Psoas muscle (tissue), 8 donors: ENCODE measurements around the gene WDR81. TPM values are rescaled to one million over a fixed set of nuclear protein-coding genes. Genes with fewer than 3 reads are reported as not detected.
A peak's percentile ranks its signal among the peaks of the same experiment; 100 is the strongest.

Experiments
- ATAC-seq, 4 donors: fragments of 200-7000 bp; cut with Tn5 transposase; one replicate each; pipeline ENCODE4 v1.9.1; 2020; ENCODE audit warnings: moderate library complexity in 3 of 4, mild to moderate bottlenecking in 2 of 4
- DNase-seq, 2 donors: peaks; one replicate each; pipeline ENCODE4 v3.0.0-alpha.2; 2020
- H3K27ac ChIP-seq: fragments of 200-600 bp; one replicate; pipeline ENCODE4 v1.8.0; 2022
- H3K27me3 ChIP-seq, 3 donors: fragments of 200-600 bp in 1 of 3; one replicate each; pipeline versions ENCODE4 v1.6.1 to v1.8.0; 2013 to 2022; ENCODE audit warnings: low read length in 2 of 3, mild to moderate bottlenecking in 2 of 3, moderate library complexity in 1 of 3; ENCODE audit not compliant: insufficient read depth in 3 of 3
- H3K36me3 ChIP-seq, 2 donors: fragments of 200-600 bp in 1 of 2; one replicate each; pipeline versions ENCODE4 v1.6.1 to v1.8.0; 2013 to 2022; ENCODE audit warnings: low read depth in 1 of 2, mild to moderate bottlenecking in 1 of 2, moderate library complexity in 1 of 2; ENCODE audit not compliant: insufficient read depth in 1 of 2
- H3K4me1 ChIP-seq: fragments of 200-600 bp; one replicate; pipeline ENCODE4 v1.8.0; 2022
- H3K4me3 ChIP-seq: fragments of 200-600 bp; one replicate; pipeline ENCODE4 v1.8.0; 2022; ENCODE audit warnings: mild to moderate bottlenecking
- H3K9me3 ChIP-seq: fragments of 200-600 bp; one replicate; pipeline ENCODE4 v1.8.0; 2022
- WGBS, 3 donors: extraction: QIAGEN DNeasy Blood & Tissue Kit; methylation state at CpG; one replicate each; pipeline versions ENCODE4 v1.1.6 to v1.1.7; 2013; 5-methylcytosine and 5-hydroxymethylcytosine counted together
- intact Hi-C, 2 donors: fragments of 100-400 bp; cut with DNase I; formaldehyde crosslinking; loops; one replicate each; pipeline versions ENCODE4 v1.11.0 to v1.14.2; 2022
- polyA plus RNA-seq, 3 donors: library from polyadenylated mRNA; stranded (reverse); fragments of 200-250 nt; gene quantifications; one replicate each; pipeline ENCODE4 v1.2.3, GENCODE V29; 2013
- total RNA-seq, 4 donors: library from RNA; stranded (reverse); fragmentation: NEBNext Ultra II Directional in 2 of 4; extraction: Animal tissue kit (Norgen Biotek cat#: 25700) in 2 of 4; gene quantifications; one replicate each; pipeline versions ENCODE4 v1.2.1 to v1.2.4, GENCODE V29; 2021 to 2023
- TF ChIP-seq, protein P1 (sequence below): fragments of 200-600 bp; IDR thresholded peaks from one replicate; pipeline ENCODE4 v1.8.0; 2022; ENCODE audit warnings: antibody characterized with exemption
- donor health status: healthy with polysubstance abuse.
- donor health status: DM: no; HTN: no; CAD: no; lungs with moderate emphysema.
- donor health status: Bipolar disorder and iron deficiency.
- donor health status: healthy.
- donor health status: DM: yes; HTN: yes; CAD: no.
- donor health status: DM: no; HTN: no; CAD: no.
- donor health status: DM: no; HTN: no; CAD: no.
- donor health status: DM: yes; HTN: yes; CAD: no.

WDR81 gene
- total and polyA plus RNA-seq, 7 donors: 15.1 to 27.9 (median 18.5) TPM

DNA sequence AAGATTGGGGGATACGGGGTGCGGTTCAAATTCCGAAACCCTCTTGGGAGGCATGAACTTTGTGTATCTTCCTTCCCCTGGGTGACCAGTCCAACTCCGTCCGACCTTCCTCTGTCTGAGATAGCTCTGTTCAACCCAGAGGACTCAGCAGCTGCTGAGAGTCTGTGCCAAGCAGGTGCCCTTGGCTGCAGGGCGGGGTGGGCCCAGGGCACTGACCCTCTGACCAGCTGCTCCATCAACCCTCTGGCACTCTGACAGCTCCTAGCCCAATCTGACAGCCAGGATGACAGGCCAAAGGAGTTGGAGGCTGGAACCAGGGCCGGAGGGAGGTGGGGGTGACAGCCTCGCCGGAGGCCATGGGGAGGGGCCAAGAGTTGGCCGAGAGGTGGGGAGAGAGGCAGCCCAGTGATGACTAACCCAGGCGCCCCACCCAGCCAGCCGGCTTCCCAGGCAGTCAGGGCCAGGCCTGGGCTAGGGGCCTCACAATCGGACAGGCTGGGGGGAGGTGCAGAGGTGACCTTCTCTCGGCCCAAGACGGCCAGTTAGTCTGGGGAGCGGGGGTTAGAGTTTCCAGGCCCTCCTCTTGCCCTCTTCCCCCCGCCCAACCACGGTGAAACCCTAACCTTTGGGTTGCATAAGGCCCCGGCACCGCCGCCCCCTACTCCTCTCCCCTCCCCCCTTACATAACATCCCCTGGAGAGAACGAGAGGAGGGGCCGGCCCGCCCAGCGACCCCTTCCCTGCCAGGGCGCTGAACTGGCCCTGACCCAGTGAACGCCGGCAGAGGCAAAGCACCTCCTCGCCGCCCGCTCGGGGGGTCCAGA, 9.3 kb upstream of the WDR81 start:
- TF ChIP-seq, protein P1, sequence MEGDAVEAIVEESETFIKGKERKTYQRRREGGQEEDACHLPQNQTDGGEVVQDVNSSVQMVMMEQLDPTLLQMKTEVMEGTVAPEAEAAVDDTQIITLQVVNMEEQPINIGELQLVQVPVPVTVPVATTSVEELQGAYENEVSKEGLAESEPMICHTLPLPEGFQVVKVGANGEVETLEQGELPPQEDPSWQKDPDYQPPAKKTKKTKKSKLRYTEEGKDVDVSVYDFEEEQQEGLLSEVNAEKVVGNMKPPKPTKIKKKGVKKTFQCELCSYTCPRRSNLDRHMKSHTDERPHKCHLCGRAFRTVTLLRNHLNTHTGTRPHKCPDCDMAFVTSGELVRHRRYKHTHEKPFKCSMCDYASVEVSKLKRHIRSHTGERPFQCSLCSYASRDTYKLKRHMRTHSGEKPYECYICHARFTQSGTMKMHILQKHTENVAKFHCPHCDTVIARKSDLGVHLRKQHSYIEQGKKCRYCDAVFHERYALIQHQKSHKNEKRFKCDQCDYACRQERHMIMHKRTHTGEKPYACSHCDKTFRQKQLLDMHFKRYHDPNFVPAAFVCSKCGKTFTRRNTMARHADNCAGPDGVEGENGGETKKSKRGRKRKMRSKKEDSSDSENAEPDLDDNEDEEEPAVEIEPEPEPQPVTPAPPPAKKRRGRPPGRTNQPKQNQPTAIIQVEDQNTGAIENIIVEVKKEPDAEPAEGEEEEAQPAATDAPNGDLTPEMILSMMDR: no peak
- WGBS, 3 donors: 0% methylated on average over 20 to 31 of the region's 32 CpGs

DNA sequence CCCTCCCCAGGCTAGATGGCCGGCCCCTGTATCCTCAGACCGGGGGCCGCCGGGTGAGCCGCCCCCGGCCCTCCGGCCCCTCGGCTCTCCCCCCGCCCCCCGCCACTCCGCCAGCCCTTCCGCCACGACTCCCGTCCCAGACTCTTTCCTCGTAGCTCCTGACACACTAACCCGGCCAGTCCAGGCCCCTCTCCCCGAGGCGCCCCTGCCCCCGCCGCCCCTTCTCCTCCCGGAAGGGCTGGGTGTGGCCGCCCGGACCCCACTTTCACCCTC, 8.8 kb upstream of the WDR81 start:
- no peaks in the 10 kb centered on the region for H3K9me3 ChIP-seq
- TF ChIP-seq, protein P1: no peak
- peak overlapping the region; percentile 97 for H3K4me3 ChIP-seq
- no peaks in the 10 kb centered on the region for H3K27me3 ChIP-seq
- 0 to 1% (median 1%) methylated on average over 2 to 23 of the region's 23 CpGs for whole genome bisulfite sequencing, 3 donors
- H3K36me3 ChIP-seq: peaks cover 3 to 35% of the 10 kb centered on the region in 2 donors
- H3K27ac ChIP-seq: peak overlapping the region; percentile 100
- intact Hi-C loops: loop anchor here (2.0 to 5.0 kb wide), 3 partner anchors 67 to 152 kb away; no protein-coding TSS in a partner anchor
- peaks cover 57% of the 10 kb centered on the region for H3K4me1 ChIP-seq
- no peak for DNase-seq
- no peak for ATAC-seq

More for the DNA sequence above, 9.3 kb upstream of the WDR81 start:
- intact Hi-C loops: loop anchor here (2.0 to 5.0 kb wide), 3 partner anchors 38 to 152 kb away; no protein-coding TSS in a partner anchor
- Histone ChIP-seq H3K27me3 (no peaks in the 10 kb centered on the region), H3K36me3 (peaks cover 3 to 35% of the 10 kb centered on the region in 2 donors), H3K4me1 (peaks cover 55% of the 10 kb centered on the region), H3K27ac (peak overlapping the region; percentile 100), H3K9me3 (no peaks in the 10 kb centered on the region), H3K4me3 (peak overlapping the region; percentile 97)
- ATAC-seq (peak; percentile 53 to 61 (median 58)), DNase-seq (peak; percentile 96 to 99)

DNA sequence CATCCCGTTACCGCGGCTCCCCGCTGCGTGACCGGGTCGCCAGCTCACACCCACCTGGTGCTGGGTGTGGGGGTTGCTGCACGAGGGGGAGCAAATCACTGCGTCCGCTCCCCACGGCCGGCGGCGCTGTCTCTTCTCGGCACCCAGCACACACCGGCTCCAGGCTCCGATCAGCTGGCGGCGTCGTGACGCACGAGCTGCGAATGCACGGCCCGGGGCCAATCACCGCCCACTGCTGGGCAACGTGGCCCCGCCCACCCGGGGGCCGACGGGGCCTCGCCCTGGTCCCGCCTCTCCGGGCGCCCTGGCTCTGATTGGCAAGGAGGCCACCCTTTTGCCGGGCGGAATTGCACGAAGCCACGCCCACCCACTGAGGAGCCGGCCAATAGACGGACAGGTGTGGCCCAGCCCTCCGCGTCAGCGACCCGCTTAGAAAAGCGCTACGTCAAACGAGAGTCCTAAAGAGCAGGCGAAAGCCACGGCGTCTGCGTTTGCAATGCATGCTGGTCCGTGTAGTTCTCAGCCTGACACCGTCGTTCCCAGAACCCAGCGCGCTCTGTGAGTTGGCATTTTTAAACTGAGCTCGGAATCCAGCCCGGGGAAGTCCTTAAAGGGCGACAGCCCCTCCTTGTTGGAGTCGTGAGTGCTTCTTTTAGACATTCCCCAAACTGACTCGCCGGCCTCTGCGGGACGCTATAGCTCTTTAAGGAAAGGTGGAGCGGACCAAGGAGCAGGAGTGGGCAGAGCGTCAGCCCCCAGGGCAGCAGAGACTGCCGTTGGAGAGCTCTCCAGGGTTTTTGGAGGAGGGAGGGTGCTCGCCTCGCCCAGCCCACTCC, 8.2 kb upstream of the WDR81 start:
- no peaks in the 10 kb centered on the region for H3K27me3 ChIP-seq
- peak overlapping the region; percentile 97 for H3K4me3 ChIP-seq
- peak overlapping the region; percentile 100 for H3K27ac ChIP-seq
- ATAC-seq (peak; percentile 59 to 62 (median 62)), DNase-seq (peak; percentile 100)
- H3K36me3 ChIP-seq: peaks cover 3 to 31% of the 10 kb centered on the region in 2 donors
- intact Hi-C loops: loop anchor here in 1 of 2 donors (2.0 to 5.0 kb wide), 2 partner anchors 69 to 151 kb away; no protein-coding TSS in a partner anchor
- TF ChIP-seq, protein P1: no peak
- no peaks in the 10 kb centered on the region for H3K9me3 ChIP-seq
- 0 to 1% (median 0%) methylated on average over 64 to 70 of the region's 70 CpGs for WGBS, 3 donors
- peaks cover 55% of the 10 kb centered on the region for H3K4me1 ChIP-seq

DNA sequence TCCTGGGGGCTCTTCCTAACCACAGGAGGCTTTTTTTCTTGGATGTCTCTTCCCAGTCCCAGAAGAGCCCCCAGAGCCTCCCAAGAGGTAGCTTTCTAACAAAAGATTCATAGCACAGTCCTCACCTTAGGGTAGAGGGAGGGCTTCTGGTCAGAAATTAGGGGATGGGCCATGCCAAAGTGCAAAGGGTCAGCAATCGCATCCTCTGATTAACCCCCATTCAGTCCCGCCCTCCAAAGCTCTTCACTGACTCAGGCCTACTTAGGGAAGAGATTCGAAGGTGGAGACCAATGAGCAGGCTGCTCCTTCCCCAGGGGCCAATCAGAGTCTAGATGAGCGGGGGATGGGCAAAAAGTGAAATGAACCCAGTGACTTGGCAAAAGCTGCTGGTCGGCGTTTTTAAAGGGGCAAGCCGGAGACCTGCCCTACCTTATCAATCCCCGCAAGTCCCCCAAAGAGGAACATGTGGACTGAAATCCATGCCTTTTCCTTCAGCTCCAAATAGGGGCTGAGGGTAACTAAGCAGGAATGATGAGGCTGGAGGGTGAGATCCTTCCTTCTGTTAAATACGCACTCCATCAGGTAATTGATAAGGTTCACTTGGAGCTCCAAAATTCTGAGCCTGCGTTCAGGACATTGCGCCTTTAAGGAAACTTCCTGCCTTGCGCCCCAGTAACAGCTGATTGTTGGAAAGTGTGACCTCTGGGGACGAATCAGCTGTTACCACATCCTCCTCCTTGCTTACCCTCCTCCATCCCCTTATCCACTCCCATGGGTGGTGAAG, 7.4 kb upstream of the WDR81 start:
- WGBS, 3 donors: 0 to 2% (median 2%) methylated on average over 13 of the region's 13 CpGs
- peak overlapping the region; percentile 97 for H3K4me3 ChIP-seq
- intact Hi-C loops: loop anchor here in 1 of 2 donors (2.0 to 5.0 kb wide), 2 partner anchors 68 to 150 kb away; no protein-coding TSS in a partner anchor
- peaks cover 47% of the 10 kb centered on the region for H3K4me1 ChIP-seq
- TF ChIP-seq, protein P1: no peak
- ATAC-seq: peak; percentile 54 to 67 (median 60)
- H3K9me3 ChIP-seq: no peaks in the 10 kb centered on the region
- H3K27me3 ChIP-seq: no peaks in the 10 kb centered on the region
- H3K27ac ChIP-seq: peak overlapping the region; percentile 100
- peak; percentile 88 to 93 for DNase-seq
- peaks cover 3 to 23% of the 10 kb centered on the region in 2 donors for H3K36me3 ChIP-seq
